ENCODE measurements around the gene PHAF1.
"Not testable (repeated sequence)": the region's sequence is repeated elsewhere in the genome, so short reads cannot be mapped to it uniquely, and the experiment has no call there.

The PHAF1 gene

GRCh38 chr16:67117716-67118115 lies 8.0 kb downstream of the PHAF1 start:
- no peak overlapping the region for H3K27ac ChIP-seq (replicated peaks)
- no peak for DNase-seq (ENCODE audit: low read depth in 1 of 2, low spot score in 1 of 2)
- H3K4me3 ChIP-seq (replicated peaks; ENCODE audit: insufficient read depth, low read length) = no peak overlapping the region
- H3K27me3 ChIP-seq (ENCODE audit: insufficient read depth, poor library complexity, severe bottlenecking) = no peaks in the 10 kb centered on the region
- no peak for TF ChIP-seq SPI1 (IDR thresholded peaks at IDR 0.05; ENCODE audit: borderline replicate concordance, low read depth)
- no peak for TF ChIP-seq POLR2AphosphoS5 (IDR thresholded peaks at IDR 0.05; ENCODE audit: low read depth)
- no peak for TF ChIP-seq REST (IDR thresholded peaks at IDR 0.05; ENCODE audit: insufficient replicate concordance, low read depth)
- no peak for TF ChIP-seq GABPA (IDR thresholded peaks at IDR 0.05; ENCODE audit: low read depth)
- TF ChIP-seq CTCF (IDR thresholded peaks at IDR 0.05; ENCODE audit: insufficient read depth, low read length) = no peak

GRCh38 chr16:67120025-67120424 lies 10.3 kb downstream of the PHAF1 start:
- TF ChIP-seq SPI1 (IDR thresholded peaks at IDR 0.05; ENCODE audit: borderline replicate concordance, low read depth) = no peak
- no peak for TF ChIP-seq GABPA (IDR thresholded peaks at IDR 0.05; ENCODE audit: low read depth)
- no peak for TF ChIP-seq REST (IDR thresholded peaks at IDR 0.05; ENCODE audit: insufficient replicate concordance, low read depth)
- TF ChIP-seq POLR2AphosphoS5 (IDR thresholded peaks at IDR 0.05; ENCODE audit: low read depth) = no peak
- no peak overlapping the region for H3K4me3 ChIP-seq (replicated peaks; ENCODE audit: insufficient read depth, low read length)
- no peak overlapping the region for H3K27ac ChIP-seq (replicated peaks)
- no peaks in the 10 kb centered on the region for H3K27me3 ChIP-seq (ENCODE audit: insufficient read depth, poor library complexity, severe bottlenecking)
- DNase-seq (ENCODE audit: low read depth in 1 of 2, low spot score in 1 of 2) = no peak

- H3K27ac ChIP-seq (replicated peaks); H3K4me3 ChIP-seq (replicated peaks; ENCODE audit: insufficient read depth, low read length); DNase-seq (ENCODE audit: low read depth in 1 of 2, low spot score in 1 of 2); H3K27me3 ChIP-seq (ENCODE audit: insufficient read depth, poor library complexity, severe bottlenecking): not testable (repeated sequence)
Observed at GRCh38 chr16:67122799-67123198, 13.1 kb downstream of the PHAF1 start.

GRCh38 chr16:67128417-67128816 lies 18.7 kb downstream of the PHAF1 start:
- Histone ChIP-seq H3K4me3 (replicated peaks; ENCODE audit: insufficient read depth, low read length) (no peak overlapping the region), H3K27me3 (ENCODE audit: insufficient read depth, poor library complexity, severe bottlenecking) (no peaks in the 10 kb centered on the region), H3K27ac (replicated peaks) (no peak overlapping the region)
- no peak for TF ChIP-seq CTCF (IDR thresholded peaks at IDR 0.05; ENCODE audit: insufficient read depth, low read length)
- no peak for TF ChIP-seq SPI1 (IDR thresholded peaks at IDR 0.05; ENCODE audit: borderline replicate concordance, low read depth)
- no peak for DNase-seq (ENCODE audit: low read depth in 1 of 2, low spot score in 1 of 2)

GRCh38 chr16:67128887-67129286 lies 19.1 kb downstream of the PHAF1 start:
- no peak for TF ChIP-seq REST (IDR thresholded peaks at IDR 0.05; ENCODE audit: insufficient replicate concordance, low read depth)
- TF ChIP-seq GABPA (IDR thresholded peaks at IDR 0.05; ENCODE audit: low read depth) = no peak
- no peak for TF ChIP-seq CTCF (IDR thresholded peaks at IDR 0.05; ENCODE audit: insufficient read depth, low read length)
- no peak for TF ChIP-seq SPI1 (IDR thresholded peaks at IDR 0.05; ENCODE audit: borderline replicate concordance, low read depth)
- TF ChIP-seq POLR2AphosphoS5 (IDR thresholded peaks at IDR 0.05; ENCODE audit: low read depth) = no peak
- no peak overlapping the region for H3K27ac ChIP-seq (replicated peaks)
- H3K4me3 ChIP-seq (replicated peaks; ENCODE audit: insufficient read depth, low read length) = no peak overlapping the region
- H3K27me3 ChIP-seq (ENCODE audit: insufficient read depth, poor library complexity, severe bottlenecking) = no peaks in the 10 kb centered on the region
- no peak for DNase-seq (ENCODE audit: low read depth in 1 of 2, low spot score in 1 of 2)

Measured in HL-60 (cell line).